ENCODE data around the gene ZBTB7B.
A peak's percentile ranks its signal among the peaks of the same experiment; 100 is the strongest.

ZBTB7B gene

DNA sequence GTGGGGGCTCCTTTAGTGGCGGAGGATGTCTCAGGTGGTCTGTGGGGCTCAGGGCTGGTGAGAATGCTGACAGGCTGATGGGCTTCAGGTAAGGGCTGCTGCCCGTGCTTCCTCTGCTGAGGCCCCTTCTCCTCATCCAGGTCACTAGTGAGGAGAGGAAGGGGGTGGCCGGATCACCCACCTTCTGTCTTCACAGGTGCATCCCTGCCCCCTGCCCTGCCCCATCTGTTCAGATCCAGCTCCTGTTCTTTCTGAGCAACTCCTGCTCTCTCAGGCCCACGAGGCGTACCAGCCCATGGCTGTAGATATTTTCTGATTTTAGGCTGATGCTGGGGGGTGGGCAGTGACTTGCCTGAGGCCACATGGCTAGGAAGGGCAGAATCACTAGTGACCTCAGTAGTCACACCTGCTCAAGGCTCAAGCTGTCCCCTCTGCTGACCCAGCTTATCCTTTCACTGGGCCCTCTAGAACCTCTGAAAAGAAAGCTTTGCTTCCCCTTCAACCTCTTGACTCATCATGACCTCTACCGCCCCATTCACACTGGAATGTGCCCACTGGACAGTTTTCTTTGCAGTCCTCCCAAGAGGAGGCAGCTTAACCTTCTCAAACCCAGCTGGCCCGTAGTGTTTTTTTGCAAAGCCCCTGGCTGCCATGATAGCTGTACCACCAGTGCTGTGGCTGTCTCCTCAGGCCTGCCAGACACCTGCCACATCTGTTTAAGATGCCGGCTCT, 16.2 kb downstream of the ZBTB7B start:
- TF ChIP-seq EGR1 (IDR thresholded peaks at IDR 0.05): no peak
- no peak for TF ChIP-seq ZBTB7A (IDR thresholded peaks at IDR 0.05; ENCODE audit: low read depth)
- no peak for TF ChIP-seq EP300 (IDR thresholded peaks at IDR 0.05; ENCODE audit: borderline replicate concordance)
- no peak for TF ChIP-seq FOXM1 (IDR thresholded peaks at IDR 0.05; ENCODE audit: borderline replicate concordance, low read depth)
- TF ChIP-seq, protein P1, sequence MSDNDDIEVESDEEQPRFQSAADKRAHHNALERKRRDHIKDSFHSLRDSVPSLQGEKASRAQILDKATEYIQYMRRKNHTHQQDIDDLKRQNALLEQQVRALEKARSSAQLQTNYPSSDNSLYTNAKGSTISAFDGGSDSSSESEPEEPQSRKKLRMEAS (IDR thresholded peaks at IDR 0.05): no peak
- TF ChIP-seq, protein P2, sequence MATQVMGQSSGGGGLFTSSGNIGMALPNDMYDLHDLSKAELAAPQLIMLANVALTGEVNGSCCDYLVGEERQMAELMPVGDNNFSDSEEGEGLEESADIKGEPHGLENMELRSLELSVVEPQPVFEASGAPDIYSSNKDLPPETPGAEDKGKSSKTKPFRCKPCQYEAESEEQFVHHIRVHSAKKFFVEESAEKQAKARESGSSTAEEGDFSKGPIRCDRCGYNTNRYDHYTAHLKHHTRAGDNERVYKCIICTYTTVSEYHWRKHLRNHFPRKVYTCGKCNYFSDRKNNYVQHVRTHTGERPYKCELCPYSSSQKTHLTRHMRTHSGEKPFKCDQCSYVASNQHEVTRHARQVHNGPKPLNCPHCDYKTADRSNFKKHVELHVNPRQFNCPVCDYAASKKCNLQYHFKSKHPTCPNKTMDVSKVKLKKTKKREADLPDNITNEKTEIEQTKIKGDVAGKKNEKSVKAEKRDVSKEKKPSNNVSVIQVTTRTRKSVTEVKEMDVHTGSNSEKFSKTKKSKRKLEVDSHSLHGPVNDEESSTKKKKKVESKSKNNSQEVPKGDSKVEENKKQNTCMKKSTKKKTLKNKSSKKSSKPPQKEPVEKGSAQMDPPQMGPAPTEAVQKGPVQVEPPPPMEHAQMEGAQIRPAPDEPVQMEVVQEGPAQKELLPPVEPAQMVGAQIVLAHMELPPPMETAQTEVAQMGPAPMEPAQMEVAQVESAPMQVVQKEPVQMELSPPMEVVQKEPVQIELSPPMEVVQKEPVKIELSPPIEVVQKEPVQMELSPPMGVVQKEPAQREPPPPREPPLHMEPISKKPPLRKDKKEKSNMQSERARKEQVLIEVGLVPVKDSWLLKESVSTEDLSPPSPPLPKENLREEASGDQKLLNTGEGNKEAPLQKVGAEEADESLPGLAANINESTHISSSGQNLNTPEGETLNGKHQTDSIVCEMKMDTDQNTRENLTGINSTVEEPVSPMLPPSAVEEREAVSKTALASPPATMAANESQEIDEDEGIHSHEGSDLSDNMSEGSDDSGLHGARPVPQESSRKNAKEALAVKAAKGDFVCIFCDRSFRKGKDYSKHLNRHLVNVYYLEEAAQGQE (IDR thresholded peaks at IDR 0.05; ENCODE audit: low read depth): no peak
- no peak for TF ChIP-seq NFIC (IDR thresholded peaks at IDR 0.05)
- TF ChIP-seq USF1 (IDR thresholded peaks at IDR 0.05): no peak
- no peak for TF ChIP-seq TAF1 (IDR thresholded peaks at IDR 0.05; ENCODE audit: low read depth)
- TF ChIP-seq TCF12 (IDR thresholded peaks at IDR 0.05; ENCODE audit: low read depth): no peak
- TF ChIP-seq RAD21 (IDR thresholded peaks at IDR 0.05; ENCODE audit: low read depth): no peak
- TF ChIP-seq CEBPB (IDR thresholded peaks at IDR 0.05): no peak
- TF ChIP-seq CREB1 (IDR thresholded peaks at IDR 0.05; ENCODE audit: low read depth): no peak
- TF ChIP-seq TEAD4 (IDR thresholded peaks at IDR 0.05): no peak
- TF ChIP-seq YY1 (IDR thresholded peaks at IDR 0.05; ENCODE audit: low read depth): no peak

- no peak for TF ChIP-seq CREB1 (IDR thresholded peaks at IDR 0.05; ENCODE audit: low read depth)
- no peak for TF ChIP-seq USF1 (IDR thresholded peaks at IDR 0.05)
- no peak for TF ChIP-seq EP300 (IDR thresholded peaks at IDR 0.05; ENCODE audit: borderline replicate concordance)
- no peak for TF ChIP-seq NFIC (IDR thresholded peaks at IDR 0.05)
- TF ChIP-seq CEBPB (IDR thresholded peaks at IDR 0.05): no peak
- no peak for TF ChIP-seq RAD21 (IDR thresholded peaks at IDR 0.05; ENCODE audit: low read depth)
- TF ChIP-seq, protein P2 (IDR thresholded peaks at IDR 0.05; ENCODE audit: low read depth): no peak
Measured at GRCh38 chr1:155019377-155020245, 17.0 kb downstream of the ZBTB7B start.

DNA sequence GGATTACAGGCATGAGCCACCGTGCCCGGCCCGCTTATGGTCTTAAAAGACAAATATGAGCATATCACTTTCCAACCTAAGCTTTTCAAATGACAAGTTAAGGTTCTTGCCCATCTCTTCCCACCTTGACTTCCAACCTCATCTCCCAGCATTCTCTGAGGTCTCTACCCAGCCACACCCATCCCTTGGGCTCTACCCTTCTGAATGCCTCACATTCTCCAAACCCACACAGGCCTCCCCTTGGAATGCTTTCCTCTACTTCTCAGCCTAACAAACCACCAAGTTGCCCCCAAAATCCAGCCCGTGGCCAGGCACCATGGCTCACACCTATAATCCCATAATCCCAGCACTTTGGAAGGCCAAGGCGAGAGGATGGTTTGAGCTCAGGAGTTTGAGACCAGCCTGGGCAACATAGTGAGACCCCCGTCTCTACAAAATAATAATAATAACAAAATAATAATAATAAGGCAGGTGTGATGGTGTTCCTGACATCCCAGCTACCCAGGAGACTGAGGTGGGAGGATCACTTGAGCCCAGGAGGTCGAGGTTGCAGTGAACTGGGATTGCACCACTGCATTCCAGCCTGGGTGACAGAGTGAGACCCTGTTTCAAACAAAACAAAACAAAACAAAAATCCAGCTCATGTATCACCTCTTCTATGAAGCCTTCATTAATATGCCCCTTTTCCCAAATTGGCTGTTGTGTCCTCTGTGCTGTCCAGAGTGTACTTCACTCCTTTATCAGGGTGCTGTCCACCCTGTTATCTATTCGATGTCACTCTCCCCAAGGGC, 19.7 kb downstream of the ZBTB7B start:
- TF ChIP-seq CEBPB (IDR thresholded peaks at IDR 0.05): no peak
- TF ChIP-seq TEAD4 (IDR thresholded peaks at IDR 0.05): peak; percentile 33
- TF ChIP-seq EGR1 (IDR thresholded peaks at IDR 0.05): no peak

- TF ChIP-seq NFIC (IDR thresholded peaks at IDR 0.05) (peak; percentile 42; the same call in 1 of the 2 replicates), TEAD4 (IDR thresholded peaks at IDR 0.05) (no peak)
- TF ChIP-seq, protein P1 (IDR thresholded peaks at IDR 0.05): no peak
Measured at GRCh38 chr1:155022927-155023236, 20.3 kb downstream of the ZBTB7B start.

GRCh38 chr1:155023627-155024026, 21.0 kb downstream of the ZBTB7B start:
- TF ChIP-seq TEAD4 (IDR thresholded peaks at IDR 0.05): no peak
- TF ChIP-seq EGR1 (IDR thresholded peaks at IDR 0.05): no peak
- TF ChIP-seq NFIC (IDR thresholded peaks at IDR 0.05): no peak
- TF ChIP-seq TAF1 (IDR thresholded peaks at IDR 0.05; ENCODE audit: low read depth): no peak
- no peak for TF ChIP-seq TCF12 (IDR thresholded peaks at IDR 0.05; ENCODE audit: low read depth)
- TF ChIP-seq USF1 (IDR thresholded peaks at IDR 0.05): no peak
- TF ChIP-seq RAD21 (IDR thresholded peaks at IDR 0.05; ENCODE audit: low read depth): no peak

Measured in Ishikawa (cell line).